NCI-H2196 treated with DMSO at 0.1 percent for 48 hours (cell line): ENCODE data around the gene CPLX1.
A peak's percentile ranks its signal among the peaks of the same experiment; 100 is the strongest.

Source experiments
- DNase-seq: peaks from one replicate; lab custom pipeline; 2025; ENCODE audit not compliant: unreplicated experiment; lab: John Stamatoyannopoulos, UW

The CPLX1 gene

DNA sequence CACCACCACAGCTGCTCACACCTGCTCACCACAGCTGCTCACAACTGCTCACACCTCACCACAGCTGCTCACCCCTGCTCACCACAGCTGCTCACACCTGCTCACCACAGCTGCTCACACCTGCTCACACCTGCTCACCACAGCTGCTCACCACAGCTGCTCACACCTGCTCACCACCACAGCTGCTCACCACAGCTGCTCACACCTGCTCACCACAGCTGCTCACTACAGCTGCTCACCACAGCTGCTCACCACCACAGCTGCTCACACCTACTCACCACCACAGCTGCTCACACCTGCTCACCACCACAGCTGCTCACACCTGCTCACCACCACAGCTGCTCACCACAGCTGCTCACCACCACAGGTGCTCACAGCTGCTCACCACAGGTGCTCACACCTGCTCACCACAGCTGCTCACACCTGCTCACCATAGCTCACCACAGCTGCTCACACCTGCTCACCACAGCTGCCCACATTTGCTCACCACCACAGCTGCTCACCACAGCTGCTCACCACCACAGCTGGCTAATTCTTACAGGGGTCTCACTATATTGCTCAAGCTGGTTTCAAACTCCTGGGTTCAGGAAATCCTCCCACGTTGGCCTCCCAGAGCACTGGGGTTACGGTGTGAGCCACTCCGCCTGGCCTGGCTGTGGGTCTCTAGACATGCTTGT lies 30.4 kb upstream of the CPLX1 start:
- DNase-seq, result no peak

DNA sequence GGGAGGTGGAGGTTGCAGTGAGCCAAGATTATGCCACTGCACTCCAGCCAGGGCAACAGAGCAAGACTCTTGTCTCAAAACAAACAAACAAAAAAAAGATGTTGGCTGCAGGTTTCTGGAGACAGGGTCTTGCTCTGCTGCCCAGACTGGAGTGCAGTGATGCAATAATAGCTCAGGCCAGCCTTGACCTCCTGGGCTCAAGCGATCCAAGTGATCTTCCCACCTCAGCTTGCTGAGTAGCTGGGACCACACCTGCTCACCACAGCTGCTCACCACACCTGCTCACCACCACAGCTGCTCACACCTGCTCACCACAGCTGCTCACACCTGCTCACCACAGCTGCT lies 29.9 kb upstream of the CPLX1 start:
- DNase-seq, result no peak

DNA sequence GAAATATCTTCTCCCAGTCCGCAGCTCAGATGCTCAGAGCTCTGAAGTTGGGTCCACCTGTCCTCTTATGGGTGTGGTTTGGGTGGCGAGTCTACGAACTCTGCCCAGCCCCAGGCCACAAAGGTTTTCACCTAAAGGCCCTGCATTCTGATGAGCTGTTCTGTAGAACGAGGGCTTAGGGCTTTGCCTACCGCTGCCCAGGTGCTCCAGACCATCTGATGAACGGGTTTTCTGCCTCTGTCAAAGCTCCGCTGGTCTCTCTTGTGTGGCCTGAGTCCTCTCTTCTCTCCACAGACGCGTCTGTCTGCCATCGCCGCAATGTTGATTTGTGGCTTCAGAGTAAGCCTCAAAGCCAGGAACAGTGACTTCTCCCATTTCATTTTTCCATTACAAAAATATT lies 28.4 kb upstream of the CPLX1 start:
- no peak for DNase-seq

DNA sequence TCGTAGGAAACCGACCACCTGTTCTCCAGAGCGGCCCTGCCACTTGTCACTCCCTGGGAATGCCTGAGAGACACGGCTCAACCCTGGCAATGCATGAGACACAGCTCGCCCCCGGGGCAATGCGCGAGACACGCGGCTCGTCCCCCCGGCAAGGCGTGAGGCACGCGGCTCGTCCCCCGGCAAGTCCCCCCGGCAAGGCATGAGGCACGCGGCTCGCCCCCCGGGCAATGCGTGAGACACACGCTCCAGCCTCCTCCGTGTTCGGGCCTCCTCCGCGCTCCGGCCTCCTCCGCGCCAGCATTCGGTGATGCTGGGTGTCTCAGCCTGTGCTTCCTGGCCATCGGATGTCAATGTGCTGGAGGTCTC lies 27.5 kb upstream of the CPLX1 start:
- DNase-seq, result no peak

DNA sequence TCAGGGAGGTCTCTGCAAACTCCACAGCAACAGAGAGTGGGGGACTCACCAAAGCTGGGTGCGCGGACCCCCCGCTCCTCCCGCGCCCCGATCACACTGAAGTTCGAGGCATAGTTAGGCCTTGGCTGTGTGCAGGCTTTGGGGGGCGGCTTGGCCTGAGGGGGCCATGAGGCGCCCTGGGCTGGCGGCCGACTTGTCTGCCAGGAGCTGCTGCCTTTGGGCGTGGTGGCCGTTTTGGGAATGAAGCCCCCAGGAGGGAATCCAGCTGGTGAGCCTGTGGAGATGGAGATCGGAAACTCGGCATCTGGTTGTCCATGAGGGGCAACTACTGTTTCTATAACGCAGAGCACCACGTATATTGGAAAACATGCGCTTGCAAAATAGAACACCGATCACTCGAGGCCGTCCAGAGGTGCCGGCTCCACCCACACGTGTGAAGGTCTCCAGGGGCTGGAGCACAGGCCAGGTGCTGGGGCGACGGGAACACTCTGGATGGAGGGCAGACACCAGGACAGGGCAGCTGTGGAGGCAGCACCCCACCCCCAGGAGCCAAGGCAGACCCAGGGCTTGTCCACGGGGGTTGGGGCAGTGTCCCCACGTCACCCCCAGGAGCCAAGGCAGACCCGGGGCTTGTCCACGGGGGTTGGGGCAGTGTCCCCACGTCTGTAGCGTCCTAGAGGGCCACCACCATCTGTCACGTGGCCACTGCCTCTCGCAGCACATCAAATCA lies 25.9 kb upstream of the CPLX1 start:
- no peak for DNase-seq

DNA sequence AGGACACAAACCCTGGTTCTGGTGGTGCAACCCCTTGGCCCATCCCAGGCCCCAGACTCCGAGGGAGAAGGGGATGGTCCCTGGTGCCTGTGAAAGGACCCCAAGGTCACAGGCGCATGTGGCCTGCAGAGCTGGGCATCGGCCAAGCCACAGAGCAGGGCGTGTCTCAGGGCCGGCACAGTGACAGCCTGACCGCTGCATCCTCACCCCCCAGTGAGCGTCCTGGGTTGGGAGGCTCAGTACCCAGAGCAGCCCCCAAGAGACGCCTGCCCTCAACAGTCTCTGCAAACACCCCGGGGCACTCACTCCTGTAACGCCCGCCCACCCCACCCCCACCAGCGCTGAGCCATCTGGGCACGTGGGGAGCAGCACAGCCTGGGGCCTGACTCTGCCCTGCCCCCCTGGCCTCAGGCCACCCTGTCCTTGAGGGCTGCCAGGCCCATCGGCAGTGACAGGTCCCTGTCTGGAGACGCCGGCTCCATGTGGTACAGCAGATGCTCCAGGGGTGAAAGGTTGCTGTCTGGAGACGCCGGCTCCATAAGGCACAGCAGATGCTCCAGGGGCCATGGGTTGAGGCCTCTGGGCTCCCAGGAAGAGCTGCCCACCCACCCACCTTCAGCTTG lies 24.5 kb upstream of the CPLX1 start:
- no peak for DNase-seq

DNA sequence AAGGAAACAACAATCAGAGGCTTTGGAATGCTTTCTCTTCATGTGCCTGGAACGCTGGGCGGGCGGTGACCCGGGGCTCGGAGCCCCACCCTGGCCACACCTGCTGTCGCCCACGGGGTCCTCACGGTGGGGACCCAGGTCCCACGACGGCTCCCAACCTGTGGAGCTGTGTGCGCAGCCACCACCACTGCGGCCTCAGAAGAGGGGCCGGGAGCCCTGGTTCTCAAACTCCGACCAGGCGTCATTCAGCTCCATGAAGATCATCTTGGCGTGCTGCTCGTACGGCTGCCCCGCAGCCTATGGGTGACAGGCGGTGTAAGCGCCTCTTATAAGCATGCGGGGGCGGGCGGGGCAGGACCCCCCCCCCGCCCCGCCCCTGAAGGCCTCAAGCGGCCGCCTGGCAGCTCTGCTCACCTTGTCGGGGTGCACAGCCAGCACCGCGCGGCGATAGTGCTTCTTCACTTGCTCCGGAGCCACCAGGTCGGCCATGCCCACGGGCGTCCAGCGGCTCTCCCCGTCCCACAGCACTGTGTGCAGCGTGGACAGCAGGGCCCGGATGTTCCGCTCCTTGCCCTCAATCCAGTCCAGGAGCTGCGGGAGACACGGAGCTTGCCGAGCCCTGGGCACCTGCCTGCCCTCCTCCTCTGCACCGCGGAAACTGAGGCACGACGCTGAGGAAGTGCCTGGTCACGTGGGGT lies 23.7 kb upstream of the CPLX1 start:
- no peak for DNase-seq

DNA sequence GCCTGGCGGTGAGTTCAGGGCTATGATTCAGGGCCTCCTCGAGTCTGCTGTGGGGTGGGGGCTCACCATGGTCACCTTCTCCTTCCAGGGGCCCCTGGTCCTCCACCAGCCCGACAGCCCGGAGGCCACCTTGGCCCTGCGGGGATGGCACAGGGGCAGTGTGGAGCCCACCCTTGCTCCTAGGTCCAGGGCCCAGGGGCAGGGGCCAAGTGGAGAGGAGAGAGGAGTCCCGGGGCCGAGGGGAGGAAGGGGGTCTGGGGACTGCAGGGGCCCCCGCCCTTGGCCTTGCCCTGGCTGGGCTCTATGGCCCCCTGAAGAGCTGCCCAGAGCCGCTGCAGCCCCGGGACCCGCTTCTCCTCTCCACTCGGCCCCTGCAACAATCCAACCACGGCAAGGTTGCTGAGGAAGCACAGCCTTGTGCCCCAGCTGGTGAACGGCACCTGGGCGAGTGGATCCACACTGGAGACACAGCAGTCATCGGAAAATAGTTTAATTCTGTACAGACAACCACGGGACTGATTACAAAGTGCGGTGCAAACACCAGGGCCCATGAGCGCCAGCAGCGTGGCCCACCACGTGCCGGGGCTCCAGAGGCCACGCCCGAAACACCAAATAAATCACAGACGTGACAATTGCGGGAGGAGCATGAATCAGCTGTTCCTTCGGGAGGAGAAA lies 23.0 kb upstream of the CPLX1 start:
- no peak for DNase-seq

DNA sequence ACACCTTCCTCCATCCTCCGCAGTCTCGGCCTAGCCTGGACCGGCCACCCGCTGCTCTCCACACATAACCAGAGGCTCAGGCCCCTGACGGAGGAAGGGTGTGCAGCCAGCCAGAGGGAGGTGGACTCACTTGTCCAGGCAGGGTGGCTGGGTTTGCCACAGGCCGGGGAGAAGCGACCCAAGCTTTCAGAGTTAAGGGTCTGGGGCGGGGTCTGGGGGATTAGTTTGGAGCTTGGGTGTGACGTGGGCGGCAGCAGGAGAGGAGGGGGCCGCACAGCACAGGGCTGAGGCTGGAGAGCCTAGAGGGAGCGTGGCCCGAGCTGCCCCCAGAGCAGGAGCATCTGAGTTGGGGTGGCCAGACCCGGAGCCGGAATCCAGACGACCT lies 22.4 kb upstream of the CPLX1 start:
- DNase-seq, result no peak

DNA sequence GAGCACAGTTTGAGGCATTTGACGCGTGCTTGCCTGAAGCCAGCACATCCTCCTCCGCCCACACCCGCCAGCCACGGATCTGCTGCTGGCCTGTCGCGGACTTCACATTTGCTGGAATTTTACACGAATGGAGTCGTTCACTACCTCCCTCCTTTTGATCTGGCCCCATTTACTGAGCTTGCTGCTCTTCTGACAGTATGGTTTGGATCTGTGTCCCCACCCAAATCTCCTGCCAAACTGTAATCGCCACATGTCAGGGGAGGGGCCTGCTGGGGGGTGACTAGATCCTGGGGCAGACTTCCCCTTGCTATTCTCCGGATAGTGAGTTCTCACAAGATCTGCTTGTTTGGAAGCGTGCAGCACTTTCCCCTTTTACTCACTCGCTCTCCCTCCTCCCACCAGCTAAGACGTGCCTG lies 19.9 kb upstream of the CPLX1 start:
- DNase-seq, result no peak

DNA sequence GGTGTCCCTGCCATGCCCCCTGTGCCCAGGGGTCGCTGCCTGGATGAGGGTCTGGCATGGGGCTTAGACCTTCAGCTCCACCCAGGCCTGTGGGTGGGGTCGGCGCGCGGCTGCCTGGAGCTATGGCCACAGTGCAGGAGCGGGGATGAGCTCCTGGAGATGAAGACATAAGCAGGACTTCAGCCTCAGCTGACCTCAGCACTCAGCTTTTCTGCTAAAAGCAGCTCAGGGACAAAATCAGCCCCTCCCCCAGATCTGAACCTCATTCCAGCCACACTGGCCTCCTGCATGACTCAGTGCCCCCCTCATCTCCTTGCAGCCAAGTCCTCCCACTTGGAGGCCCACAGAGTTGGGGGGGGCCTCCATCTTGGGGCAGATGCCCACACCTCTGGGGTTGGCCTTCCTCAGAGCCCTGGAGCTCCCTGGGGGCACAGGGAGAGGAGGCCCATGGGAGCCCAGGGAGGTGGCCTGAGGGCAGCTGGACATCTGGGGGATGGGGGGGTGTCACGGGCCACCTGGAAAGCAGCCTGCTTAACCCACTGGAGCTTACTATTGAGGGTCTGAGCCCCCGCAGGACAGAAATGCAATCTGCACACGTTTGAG lies 19.4 kb upstream of the CPLX1 start:
- no peak for DNase-seq

DNA sequence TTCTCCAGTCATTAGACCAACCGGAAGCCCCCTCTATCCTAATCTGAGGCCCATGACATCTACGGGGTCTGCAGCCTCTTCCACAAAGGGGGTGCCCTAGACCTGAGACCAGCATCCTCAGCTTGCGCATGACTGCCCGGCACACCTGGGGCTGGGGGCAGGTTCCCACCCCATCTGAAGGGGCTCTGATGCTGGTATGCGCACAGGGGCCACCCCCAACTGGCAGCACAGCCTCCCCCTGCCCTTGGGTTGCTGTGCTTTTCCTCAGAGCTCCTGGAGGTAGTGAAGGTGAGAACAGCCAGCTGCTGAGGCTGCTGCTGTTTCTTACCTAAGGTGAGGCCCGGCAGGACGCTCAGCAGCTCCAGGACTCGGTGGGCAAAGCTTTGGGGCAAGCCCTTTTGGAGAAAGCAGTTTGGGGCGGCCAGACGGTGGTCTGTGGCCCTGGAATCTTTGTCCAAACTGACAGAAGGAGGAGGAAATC lies 18.9 kb upstream of the CPLX1 start:
- DNase-seq, result no peak

DNA sequence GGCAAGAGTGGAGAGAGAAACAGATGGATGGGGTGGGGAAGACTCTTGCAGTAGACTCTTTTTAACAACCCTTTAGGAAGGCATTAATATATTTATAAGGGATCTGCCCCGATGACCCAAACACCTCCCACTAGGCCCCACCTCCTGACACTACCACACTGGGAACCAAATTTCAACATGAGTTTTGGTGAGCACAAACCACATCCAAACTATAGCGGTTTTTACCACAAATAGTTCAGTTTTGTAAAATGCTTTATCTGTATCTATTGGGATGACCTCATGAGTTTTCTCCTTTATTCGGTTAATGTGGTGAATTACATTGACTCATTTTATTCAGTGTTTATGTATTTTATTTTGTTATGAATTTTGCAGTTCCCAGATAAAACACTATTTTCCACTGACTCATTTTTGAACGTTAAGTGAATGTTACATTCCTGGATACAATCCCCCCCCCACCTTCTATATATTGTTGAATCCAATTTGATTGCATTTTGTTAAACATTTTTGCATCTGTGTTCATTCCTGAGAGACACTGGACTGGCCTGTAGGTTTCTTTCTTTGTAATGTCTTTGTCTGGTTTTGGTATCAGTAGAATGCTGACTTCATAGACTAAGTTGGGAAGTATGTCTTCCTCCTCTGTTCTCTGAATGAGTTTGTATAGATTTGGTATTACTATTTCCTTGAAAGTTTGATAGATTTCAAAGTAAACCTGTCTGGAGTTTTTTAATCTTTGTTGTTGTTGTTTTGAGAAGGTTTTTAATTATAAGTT lies 13.9 kb upstream of the CPLX1 start:
- no peak for DNase-seq

DNA sequence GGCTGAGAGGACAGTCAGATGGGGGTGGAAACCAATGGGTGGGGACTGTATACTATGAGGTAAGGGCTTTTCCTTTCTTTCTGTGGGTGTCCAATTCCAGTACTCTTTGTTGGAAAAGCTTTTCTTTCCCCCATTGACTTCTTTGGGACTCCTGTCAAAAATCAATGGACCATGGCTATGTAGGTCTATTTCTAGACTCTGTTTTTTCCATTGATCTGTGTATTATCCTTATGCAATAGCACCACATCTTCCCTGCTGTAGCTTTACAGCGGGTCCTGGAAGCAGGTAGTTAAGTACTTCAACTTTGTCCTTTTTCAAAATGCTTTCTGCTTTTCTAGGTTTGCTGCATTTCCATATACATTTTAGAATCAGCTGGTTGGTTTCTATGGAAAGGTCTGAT lies 11.8 kb upstream of the CPLX1 start:
- no peak for DNase-seq

DNA sequence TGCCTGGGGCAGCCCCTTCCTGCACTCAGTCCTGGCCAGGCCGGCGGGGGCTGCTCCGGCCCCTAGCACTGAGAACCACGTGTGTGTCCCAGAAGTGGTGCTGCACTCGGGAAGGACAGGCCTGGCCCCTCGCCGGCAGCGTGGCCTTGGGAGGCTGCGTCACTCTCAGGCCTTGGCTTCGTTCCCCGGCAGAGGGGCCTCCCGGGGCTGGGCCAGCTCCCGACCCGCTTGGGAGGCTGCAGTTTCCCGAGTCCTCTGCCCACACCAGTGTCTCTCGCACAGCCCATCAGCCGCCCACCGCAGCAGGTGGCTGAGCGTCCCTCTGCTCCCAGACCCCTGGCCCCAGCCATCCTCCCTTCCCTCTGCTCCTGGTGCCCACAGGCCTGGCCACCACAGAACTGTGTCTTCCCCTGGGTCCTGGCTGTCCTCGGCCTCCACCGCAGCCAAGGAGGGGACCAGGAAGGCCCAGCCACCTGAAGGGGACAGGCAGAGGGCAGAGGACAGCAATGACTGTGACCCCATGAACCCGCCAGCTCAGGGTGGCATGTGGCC lies 10.9 kb upstream of the CPLX1 start:
- no peak for DNase-seq

DNA sequence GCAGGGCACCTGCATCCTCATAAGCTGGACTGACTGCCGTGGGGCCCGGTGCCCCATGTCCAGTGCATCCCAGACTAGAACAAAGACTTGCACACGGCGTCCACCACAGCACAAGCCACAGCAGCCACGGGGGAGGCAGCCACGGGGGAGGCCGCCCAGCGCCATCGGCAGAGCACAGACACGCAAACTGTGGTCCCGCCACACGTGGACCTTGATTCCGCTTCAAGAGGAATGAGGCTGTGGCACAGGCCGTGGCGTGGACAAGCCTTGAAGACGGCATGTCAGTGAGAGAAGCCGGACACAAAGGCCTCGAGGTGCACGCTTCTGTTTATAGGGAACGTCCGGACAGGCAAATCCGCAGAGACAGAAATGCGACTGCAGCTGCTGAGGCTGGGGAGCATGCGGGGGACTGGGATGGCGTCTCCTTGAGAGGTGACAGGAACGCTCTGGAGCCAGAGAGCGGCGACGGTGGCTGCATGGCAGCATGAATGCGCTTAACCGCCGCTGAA lies 10.1 kb upstream of the CPLX1 start:
- DNase-seq, result no peak

DNA sequence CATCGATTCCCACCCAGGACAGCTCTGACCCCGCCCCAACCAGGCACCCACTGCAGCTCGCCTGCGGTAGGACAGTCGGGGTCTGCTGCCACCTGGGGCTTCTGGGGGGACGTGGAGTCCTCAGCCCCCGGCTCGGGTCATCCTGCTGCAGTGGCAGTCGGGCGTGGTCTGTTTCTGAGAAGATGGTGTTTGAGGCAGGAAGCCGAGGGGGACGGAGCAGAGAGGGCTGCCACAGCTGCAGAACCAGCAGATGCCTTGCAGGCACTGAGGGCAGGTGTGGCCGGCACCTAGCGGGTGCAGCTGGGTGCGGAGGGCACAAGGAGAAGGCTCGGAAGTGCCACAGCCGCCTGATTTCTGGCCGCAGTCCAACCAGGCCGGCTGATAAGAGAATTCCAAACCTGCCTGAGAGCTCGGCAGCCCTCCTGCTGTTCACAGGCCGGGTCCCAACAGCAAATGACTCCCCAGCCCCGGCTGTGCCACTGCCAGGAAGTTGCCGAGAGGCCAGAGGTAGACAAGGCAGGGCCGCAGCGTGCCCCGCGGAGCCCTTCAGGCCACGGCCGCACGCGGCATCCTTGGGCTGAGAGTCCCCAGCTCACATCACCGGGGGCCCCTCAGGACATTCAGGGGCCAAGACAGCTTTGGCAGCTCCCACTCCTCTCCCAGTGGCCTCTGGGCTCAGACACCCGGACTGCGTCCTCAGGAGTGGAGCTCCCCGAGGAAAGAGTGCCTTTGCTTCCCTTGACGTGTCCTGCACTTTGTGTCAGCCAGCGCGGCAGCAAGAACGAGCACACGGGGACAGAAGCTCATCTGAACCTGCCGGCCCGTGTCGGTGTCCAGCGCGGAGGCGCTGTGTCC lies 9.4 kb upstream of the CPLX1 start:
- peak; percentile 69 for DNase-seq

DNA sequence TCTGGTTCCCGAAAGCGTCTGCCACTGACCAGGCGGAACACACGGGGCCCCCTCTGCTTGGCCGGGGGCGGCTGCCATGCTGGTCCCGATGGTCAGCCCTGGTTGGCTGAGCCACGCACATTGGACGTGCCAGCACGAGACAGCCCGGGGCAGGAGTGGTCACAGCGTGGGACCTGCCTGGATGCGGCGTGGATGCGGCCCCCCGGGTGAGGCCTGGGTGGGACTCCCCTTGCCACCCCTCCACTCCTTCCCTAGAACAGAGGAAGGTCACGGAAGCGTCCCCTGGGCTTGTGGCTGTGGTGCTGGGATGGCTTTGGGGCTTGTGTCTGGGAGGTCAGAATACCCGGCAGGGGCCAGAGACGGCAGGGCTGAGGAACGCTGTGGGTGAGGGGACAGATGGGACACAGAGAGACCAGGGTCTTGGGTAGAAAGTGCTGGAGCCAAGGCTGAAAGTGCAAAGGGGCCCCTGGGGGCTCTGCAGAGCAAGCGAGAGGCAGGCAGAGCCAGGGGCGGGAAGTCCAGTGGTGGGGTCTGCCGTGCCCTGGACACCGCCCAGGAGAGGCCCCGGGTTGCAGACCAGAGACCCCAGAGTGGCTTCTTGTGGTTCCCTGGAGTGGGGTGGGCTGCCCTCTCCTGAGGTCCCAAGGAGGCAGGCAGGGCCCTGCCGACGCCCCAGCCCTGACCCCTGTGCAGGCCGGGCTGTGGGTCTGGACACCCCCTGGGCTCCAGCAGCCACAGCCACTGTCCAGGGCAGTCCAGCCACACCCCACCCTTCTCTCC lies 8.6 kb upstream of the CPLX1 start:
- no peak for DNase-seq
